ENCODE results near the gene ADGRF4.

DNA sequence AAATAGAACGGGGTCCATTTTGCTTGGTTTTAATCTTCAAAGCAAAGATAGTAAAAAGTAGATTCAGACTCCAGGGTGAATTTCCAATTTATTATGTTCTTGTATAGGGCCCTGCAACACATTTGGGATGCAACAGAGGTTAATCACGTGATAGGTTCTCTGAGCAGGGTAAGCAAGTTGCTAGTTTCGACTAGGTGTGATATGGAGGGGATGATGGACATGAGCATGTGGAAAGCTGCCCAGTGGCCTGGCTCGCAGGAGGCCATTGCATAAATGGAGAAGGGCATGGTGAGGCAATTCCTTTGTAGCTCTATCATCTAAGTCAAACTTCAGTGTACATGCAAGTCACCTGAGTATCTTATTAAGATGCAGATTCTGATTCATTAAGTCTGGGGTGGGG is 17.7 kb upstream of the ADGRF4 start:
- no peak for TF ChIP-seq GATA2 (IDR thresholded peaks at IDR 0.05; ENCODE audit: low read depth, low read length)
- TF ChIP-seq GATA3 (IDR thresholded peaks at IDR 0.05; ENCODE audit: low read depth, low read length): no peak

Measured in SH-SY5Y (cell line).